GM18502 (cell line): ENCODE data around the gene DDT.
A peak's percentile ranks its signal among the peaks of the same experiment; 100 is the strongest.
"Not testable (repeated sequence)": the region's sequence is repeated elsewhere in the genome, so short reads cannot be mapped to it uniquely, and the experiment has no call there.

Experiments used
- ATAC-seq: cut with Tn5 transposase; IDR thresholded peaks from one replicate; pipeline ENCODE4 v1.9.1; 2021; ENCODE audit warnings: mild to moderate bottlenecking; ENCODE audit not compliant: unreplicated experiment, poor library complexity

DDT gene

DNA sequence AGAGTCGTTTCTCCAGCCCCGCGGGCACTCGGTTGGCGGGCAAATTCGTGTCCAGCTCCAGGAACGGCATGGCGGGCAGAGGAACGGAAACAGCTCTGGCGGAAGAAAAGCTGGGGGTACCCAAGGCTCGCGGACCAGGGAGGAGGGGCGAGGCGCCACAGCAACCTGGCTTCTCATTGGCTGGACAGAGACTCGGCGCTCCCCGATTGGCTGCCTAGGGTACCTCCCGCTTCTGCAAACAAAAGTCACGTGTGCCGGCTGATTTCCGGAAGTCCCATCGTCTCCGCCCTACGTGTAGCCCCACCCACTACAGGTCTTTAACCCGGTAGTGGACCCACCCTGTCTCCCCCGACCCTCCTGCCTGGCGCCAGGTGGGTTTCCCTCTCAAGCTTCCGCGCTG, at the start of gene DDT:
Gene DDT (minus strand): TSS at position 97 of the 400 bp plus-strand sequence. CDS start 27 bp downstream, at position 70.
- ATAC-seq, result peak; percentile 87

DNA sequence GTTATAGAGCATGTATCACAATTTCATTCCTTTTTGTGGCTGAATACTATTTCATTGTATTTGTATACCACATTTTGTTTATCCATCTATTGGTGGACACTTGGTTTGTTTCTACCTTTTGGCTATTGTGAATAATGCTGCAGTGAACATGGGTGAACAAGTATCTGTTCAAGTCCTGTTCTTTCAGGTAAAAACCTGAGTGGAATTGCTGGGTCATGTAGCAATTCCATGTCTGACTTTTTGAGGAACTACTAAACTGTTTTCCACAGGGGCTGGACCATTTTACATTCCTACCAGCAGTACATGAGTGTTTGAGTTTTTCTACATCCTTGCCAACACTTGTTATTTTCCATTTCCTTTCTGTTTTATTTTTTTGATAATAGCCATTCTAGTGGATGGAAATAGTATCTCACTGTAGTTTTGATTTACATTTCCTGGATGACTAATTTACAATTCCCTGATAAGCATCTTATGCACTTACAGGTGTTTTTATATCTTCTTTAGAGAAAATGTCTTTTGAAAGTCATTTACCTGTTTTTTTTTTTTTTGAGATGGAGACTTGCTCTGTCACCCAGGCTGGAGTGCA, 49.1 kb upstream of the DDT start:
- no peak for ATAC-seq

DNA sequence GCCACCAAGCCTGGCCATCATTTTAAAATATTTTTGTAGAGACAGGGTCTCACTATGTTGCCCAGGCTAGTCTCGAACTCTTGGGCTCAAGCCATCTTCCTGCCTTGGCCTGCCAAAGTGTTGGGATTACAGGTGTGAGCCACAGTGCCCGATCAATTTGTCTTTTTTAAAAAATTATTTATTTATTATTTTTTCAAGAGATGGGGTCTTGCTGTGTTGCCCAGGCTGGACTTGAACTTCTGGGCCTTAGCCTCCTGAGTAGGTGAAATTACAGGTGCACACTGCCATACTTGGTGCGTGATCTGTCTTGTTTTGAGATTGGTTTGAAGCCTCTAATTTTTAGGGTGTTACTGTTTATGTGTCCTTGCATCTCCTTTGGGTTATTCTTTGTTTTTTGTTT, 47.1 kb upstream of the DDT start:
- ATAC-seq, result no peak

DNA sequence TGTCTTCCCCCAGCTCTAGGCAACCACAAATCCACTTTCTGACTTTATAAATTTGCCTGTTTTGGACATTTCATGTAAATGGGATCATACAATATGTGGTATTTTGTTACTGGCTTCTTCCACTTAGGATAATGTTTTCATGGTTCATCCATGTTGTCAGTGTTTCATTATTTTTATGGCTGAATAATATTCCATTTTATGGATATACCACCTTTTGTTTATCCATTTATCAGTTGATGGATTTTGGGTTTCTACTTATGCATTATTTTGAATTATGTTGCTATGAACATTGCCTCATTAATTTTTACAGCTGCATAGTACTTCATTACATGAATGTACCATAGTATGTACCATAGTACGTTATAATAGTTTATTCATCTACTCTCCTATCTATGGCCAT, 41.9 kb upstream of the DDT start:
- ATAC-seq, result no peak

DNA sequence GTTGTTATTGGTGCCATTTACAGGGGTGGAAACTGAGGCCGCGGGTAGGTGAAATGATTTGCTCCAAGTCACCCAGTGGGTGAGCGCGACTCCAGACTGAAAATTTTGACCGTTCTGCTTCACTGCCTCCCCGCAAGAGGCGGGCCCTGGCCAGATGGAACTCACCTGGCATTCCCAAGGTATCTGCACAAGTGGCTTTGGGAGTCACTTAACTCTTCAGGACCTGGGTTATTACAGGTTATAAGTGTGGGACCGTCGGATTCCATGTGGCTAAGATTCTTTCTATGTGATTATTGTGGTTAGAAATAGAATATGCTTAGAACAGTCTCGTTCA, 37.5 kb upstream of the DDT start:
- no peak for ATAC-seq

DNA sequence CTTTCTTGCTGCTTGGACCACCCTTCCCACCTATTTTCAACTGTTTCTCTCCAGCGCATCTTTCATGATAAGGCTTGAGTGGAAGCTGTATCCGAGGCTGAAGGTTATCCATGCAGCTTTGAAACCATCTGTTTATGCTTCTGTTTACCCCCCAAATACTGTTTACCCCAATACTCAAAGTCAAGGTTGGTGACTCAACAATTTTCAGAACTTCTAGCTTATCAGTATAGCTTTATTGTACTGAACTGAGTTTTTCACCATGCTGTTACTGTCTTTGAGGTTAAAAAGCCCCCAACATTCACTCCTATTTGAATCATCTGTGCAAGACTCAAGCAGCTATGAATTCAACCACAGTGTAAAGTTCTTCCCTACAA, 35.8 kb upstream of the DDT start:
- ATAC-seq, result no peak

DNA sequence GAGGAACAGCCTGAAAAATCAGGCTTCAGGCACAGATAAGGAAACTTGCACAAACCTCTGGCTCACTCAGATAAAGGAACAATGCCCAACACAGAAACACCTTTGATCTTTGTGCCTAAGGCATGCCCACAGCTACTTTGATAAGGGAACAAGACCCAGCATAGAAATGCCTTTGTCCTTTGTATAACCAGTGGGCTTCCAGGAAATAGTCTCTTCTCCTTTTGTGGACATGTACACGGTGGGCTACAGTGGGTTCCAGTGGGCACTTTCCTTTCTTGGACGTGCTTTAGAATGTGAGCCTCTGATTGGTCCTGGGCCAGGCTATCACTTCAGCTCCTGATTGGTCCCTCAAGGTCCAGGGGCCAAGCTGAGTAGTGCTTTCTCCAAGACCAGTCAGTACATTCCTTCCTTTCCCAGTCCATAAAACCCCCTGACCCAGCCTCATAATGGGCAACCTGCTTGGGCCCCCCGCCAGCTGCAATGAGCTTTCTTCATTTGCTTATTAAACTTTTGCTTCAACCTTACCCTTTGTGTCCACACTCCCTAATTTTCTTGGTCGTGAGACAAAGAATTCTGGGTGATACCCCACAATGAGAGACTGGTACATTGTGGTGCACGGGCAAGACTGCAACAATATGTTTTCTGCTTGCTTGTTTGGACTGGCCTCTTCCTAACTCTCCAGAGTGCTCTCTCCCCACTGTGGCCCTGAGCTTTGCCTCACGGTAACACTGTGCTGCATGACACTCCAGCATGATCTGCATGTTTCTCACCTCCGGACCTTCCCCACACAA, 35.2 kb upstream of the DDT start:
- ATAC-seq, result no peak

DNA sequence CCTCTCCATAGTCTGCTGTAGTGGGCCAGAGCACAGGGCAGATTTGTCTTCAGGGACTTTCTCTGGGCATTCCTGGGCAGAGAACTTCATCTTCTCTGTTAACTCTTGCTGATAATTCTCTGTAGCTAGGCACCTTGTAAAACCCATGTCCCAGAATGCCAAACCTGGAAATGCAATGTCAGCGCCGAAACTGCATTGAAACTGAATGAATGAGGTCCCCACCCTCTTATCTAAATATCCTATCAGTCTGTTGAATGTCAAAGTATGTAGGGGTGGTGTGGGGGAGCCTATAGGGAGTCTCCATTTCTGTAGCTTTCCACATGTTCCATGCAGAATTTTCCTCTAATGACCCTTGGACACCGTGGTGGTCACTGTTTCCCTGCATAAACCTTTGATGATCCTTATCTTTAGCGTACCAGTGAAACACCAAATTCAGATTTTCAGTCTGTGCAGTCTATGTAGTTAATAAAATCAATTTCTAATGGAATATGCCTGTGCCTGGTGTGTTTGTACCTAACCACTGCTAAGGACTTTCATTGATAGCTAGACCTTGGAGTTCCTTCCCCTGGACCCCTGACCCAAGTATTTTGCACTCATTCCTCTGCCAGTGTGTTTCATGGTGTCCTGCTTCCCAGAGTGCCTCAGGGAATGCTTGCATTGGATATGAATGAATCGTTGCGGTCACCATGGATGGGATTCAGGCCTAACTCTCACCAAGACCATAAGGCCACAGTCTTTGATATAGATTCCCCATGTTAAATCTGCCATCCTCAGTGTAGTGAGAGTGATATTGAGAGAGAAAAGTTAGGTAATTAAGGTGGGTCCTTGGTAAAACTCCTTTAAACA, 34.4 kb upstream of the DDT start:
- no peak for ATAC-seq

DNA sequence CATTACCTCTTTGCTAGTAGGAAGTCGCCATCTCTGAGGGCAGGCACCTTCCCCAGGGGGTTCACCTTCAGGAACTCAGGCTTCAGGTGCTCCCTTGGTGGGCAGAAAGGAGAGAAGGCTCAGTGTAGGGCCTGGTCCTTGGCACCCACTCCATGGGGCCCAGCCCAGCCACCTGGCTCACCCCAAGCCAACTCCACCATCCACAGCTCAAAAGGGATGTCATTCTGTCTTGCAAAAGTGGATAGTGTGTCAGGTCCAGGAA, 33.7 kb upstream of the DDT start:
- no peak for ATAC-seq

DNA sequence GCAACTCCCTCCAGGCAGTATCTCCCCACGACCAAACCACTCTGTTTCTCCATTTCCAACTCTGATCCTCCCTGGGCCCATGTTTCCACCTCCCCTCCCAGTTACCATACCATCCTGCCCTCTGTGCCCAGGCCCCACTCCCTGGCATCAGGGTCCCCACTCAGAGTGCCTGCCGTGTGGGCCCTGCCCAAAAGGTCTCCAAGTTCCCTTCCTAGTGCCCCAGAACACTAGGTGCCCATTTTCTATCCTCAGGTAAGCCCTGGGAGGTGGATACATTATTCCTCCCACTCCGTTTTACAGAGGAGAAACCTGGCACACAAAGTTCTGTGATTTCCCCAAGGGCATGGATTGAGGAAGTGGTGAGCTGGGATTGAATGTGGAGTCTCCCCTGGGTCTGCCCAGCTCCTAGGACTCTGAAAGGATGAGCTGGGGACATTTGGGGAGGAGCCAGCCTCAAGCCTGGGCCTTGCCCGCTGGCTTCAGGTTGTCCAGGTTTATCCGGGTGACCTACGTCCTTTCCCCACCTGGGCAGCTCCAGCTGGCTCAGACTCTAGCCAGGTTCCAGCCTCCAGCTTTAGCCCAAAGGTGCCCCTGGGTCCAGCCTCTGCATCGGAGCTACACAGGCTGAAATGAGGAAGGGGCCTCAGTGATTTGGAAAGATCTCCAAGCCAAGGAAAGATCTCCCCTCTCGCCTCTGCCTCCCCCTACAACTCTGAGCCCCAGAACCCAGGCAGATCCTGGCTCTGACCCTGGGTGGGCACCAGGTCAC, 33.2 kb upstream of the DDT start:
- no peak for ATAC-seq

DNA sequence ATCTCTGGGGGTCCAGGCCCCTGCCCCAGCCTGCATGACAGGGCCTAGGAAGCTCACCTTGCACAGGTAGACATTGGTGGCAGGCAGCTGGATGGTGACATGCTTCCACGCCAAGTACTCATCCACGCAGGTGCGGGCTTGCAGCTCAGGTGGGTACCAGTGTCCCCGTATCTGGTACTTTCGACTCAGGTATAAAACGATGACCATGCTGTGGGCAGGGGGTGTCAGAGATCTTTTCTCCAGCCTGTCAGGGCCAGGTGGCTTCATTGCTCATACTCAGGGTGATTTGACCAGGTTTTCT, 32.6 kb upstream of the DDT start:
- ATAC-seq, result no peak

DNA sequence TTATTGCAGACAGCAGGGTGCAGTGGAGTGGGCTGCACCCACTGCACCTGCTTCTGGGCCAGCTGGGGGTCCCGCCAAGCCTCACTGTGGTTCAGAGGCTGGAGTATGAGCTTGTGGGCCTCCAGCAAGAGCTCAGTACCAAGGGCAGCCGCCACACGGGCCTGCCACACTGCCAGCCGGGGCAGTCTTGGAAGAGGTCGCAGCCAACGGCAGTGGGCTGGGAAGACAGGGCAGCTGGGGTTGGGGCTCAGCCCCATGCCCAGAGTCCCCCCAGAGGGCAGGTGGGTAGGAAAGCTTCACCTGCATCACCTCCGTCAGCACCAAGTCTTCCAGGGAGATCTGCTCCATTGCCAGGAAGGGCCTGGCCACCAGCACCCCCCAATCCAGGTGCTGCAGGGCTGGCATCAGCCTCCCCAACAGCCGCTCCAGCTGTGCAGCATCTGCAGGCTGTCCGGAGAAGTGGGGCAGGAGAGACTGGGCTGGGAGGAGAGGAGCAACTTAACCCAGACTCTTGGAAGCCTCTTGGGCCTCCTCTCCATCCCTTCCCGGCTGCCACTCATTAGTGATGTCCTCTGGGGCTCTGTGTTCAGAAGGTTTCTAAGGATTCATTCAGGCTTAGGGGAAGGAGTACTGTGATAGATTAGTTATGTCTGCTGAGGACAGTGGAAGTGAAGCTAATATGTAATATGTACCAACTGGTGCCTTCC, 32.1 kb upstream of the DDT start:
- ATAC-seq, result no peak

DNA sequence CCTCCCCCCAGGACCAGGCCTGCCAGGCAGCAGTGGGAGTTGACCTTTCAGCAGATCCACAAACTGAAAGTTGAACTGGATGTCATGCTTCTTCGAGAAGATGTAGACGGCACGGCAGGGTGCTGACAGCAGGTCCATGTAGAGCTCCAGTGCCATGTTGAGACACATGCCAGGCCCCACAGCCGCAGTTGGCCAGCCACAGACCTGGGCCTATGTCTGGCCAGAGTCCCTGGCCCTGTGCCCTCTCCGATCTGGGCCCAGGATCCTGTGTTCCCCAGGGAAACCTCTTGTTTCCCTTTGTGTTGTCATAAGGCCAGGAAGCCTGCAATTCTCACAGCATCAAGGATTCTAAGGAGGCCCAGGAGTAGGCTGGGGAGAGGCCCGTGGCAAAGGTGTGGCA, 31.0 kb upstream of the DDT start, which contains the start of gene GSTT4:
Gene GSTT4 (minus strand): TSS at position 253 of the 400 bp plus-strand sequence. CDS start 97 bp downstream, at position 156.
- ATAC-seq, result no peak

DNA sequence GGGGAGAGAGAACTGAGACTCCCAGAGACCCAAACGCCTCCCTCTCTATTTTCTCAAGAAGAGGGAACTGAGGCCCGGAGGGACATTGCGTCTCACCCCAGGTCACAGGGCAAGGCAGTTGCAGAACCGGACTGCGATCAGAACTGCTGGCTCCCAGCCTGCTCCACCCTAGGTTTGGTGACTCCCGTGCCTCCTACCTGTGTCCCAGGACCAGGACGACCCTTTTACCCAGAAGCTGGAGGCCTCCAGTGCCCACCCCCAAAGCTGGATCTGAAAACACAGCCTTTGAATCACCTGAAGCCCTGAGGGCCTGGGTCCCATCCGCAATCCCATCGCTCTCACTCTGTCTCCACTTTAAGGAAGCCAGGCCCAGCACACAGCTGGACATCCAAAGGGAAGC, 29.6 kb upstream of the DDT start:
- ATAC-seq, result no peak

DNA sequence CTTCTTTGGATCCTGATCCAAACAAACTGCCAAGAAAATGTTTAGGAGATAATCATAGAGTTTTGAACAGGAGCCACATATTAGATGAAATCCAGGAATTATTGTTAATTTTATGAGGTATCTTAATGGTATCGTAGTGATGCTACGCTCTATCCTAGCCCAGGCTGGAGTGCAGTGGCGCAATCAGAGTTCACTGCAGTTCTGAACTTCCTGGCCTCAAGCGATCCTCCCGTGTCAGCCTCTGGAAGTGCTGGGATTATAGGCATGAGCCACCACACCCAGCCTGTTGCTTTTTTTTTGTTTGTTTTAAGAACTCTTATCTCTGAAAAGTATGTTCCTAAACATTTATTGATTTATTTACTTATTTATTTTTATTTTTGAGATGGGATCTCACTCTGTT, 28.6 kb upstream of the DDT start:
- no peak for ATAC-seq

DNA sequence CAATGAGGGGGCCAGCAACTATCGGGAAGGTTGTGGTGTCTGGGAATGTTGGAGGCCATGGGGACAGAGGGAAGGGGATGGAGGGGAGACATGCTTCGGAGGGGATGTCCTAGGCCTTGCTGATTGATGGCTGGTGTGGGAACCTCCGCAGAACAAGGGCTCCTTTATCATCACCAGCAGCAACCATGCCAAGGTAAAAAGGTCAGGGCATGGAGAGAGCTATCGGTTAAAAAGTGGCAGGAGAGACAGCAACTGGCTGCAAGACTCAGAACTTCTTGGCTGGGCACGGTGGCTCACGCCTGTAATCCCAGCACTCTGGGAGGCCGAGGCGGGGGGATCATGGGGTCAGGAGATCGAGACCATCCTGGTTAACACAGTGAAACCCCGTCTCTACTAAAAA, 28.0 kb upstream of the DDT start:
- ATAC-seq, result no peak

DNA sequence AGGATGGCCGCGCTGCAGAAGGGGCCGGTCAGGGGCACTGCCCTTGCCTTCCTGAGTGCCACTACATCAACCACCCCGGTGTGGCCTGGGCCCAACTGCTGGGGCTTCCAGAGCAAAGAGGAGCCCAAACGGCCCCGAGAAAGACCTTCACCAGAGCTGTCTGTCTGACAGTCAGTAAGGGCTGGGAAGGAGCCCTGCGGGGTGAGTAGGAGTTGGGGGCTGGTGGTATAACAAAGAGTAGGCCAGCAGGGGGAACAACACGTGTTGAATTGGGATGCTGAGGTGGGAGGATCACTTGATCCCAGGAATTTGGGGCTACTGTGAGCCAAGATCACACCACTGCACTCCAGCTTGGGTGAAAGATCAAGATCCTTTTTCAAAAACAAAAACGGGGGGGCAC, 27.1 kb upstream of the DDT start:
- no peak for ATAC-seq

DNA sequence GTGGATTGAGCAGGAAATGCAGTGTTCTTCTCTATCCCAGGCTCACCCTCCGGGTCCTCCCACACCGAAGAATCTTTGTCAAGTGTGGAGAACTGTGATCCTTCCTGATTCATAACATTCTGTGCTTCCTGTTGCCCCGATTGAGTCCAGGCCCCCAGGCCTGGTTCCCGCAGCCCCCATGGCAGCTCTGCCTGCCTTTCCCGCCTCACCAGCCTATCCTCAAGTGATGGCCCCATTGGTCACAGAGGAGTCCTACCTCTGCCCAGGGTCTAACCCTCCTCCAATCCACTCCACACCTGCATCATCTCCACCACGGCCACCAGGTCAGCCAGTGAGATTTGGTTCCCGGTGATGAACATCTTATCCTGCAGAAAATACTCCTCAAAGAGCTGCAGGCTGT, 25.5 kb upstream of the DDT start:
- not testable (repeated sequence) for ATAC-seq

DNA sequence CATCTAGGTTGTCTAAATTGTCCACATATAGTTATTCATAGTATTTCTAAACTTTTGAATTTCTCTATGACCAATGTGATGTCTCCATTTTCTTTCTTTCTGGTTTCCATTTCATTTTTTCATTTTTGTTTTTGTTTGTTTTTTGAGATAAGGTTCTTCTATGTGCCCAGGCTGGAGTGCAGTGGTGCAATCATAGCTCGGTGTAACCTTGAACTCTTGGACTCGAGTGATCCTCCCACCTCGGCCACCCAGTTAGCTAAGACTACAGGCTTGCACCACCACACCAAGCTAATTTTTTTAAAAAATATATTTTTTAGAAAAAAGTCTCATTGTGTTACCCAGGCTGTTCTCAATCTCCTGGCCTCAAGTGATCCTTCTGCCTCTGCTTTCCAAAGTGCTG, 22.9 kb upstream of the DDT start:
- no peak for ATAC-seq

DNA sequence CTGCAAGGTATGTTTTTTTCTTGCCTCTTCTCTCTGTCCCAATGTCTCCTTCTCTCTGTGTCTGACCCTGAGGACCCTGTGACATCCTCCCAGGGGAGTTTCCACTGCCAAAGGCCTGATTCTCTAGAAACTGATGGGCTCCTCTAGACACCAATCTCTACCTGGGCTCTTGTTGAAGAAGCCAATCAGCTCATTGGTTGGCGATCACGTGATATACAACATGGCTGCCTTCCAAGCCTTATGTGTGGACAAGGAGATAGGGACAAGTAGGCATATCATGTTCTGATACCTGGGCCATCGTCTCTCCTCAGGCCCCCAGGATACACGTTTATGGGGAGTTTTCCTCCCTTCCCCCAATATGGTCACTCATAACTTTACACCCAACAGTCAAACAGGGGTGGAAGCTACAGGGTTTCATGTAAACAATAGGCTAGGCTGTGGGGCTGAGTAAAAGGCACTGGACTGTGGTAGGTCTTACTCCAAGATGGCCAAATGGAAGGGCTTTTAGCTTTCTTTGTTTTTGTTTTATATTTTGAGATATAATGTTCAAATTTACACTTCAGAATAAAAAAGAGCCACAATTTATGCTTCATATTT, 19.4 kb upstream of the DDT start:
- ATAC-seq, result not testable (repeated sequence)
